GM19240 (cell line): ENCODE measurements around the gene GRM4.
"Not testable (repeated sequence)": the region's sequence is repeated elsewhere in the genome, so short reads cannot be mapped to it uniquely, and the experiment has no call there.

Experiments
- DNase-seq: peaks from one replicate; pipeline ENCODE4 v3.0.0; 2011; ENCODE audit warnings: low spot score; ENCODE audit not compliant: insufficient read length

GRM4 gene

GRCh38 chr6:34146021-34146782 lies at the start of gene GRM4:
Gene GRM4 (minus strand): TSS chr6:34146087. CDS start chr6:34133496, 12,591 bp downstream.
- DNase-seq: no peak

GRCh38 chr6:34194772-34195171 lies 48.9 kb upstream of the GRM4 start:
- no peak for DNase-seq

GRCh38 chr6:34190504-34191122 lies 44.7 kb upstream of the GRM4 start:
- DNase-seq: no peak

- no peak for DNase-seq
Observed at GRCh38 chr6:34189806-34190503, 44.1 kb upstream of the GRM4 start.

- DNase-seq: not testable (repeated sequence)
Observed at GRCh38 chr6:34184726-34185125, 38.8 kb upstream of the GRM4 start.

GRCh38 chr6:34182751-34183531 lies 37.1 kb upstream of the GRM4 start:
- peak; percentile 72 for DNase-seq

- no peak for DNase-seq
Observed at GRCh38 chr6:34181908-34182307, 36.0 kb upstream of the GRM4 start.

GRCh38 chr6:34179106-34179720 lies 33.3 kb upstream of the GRM4 start:
- no peak for DNase-seq

GRCh38 chr6:34178357-34179105 lies 32.6 kb upstream of the GRM4 start:
- DNase-seq: no peak

- no peak for DNase-seq
Observed at GRCh38 chr6:34177181-34177591, 31.3 kb upstream of the GRM4 start.

- no peak for DNase-seq
Observed at GRCh38 chr6:34176261-34177031, 30.6 kb upstream of the GRM4 start.

GRCh38 chr6:34174846-34175399 lies 29.0 kb upstream of the GRM4 start:
- DNase-seq: no peak

- DNase-seq: no peak
Observed at GRCh38 chr6:34172961-34173775, 27.3 kb upstream of the GRM4 start.

- no peak for DNase-seq
Observed at GRCh38 chr6:34170346-34170745, 24.5 kb upstream of the GRM4 start.

GRCh38 chr6:34169897-34170296 lies 24.0 kb upstream of the GRM4 start:
- DNase-seq: no peak

- DNase-seq: no peak
Observed at GRCh38 chr6:34161857-34162515, 16.1 kb upstream of the GRM4 start.

GRCh38 chr6:34159844-34160243 lies 14.0 kb upstream of the GRM4 start:
- DNase-seq: no peak

- DNase-seq: no peak
Observed at GRCh38 chr6:34158876-34159275, 13.0 kb upstream of the GRM4 start.
